ENCODE results near the gene SLC25A34.

Gene SLC25A34

DNA sequence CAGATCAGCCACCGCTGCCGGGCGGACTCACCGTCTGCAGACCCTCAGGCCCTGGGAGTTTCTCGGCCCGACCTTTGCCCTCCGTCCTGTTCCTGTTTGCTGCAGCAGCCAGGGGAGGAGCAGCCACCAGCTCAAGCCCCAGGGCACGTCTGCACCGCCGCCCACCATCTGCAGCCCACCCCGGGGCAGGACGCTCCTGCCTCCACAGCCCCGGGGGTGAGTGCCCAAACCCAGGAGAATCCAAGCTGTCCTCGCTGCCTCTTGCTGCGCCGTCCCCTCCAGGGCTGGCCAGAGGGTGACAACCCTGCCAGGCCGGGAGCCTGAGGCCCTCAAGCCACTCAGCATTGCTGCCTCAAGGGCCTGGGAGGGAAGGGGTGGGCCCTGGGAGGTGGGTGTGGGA, 1.2 kb upstream of the SLC25A34 start:
- DNase-seq, result no peak

DNA sequence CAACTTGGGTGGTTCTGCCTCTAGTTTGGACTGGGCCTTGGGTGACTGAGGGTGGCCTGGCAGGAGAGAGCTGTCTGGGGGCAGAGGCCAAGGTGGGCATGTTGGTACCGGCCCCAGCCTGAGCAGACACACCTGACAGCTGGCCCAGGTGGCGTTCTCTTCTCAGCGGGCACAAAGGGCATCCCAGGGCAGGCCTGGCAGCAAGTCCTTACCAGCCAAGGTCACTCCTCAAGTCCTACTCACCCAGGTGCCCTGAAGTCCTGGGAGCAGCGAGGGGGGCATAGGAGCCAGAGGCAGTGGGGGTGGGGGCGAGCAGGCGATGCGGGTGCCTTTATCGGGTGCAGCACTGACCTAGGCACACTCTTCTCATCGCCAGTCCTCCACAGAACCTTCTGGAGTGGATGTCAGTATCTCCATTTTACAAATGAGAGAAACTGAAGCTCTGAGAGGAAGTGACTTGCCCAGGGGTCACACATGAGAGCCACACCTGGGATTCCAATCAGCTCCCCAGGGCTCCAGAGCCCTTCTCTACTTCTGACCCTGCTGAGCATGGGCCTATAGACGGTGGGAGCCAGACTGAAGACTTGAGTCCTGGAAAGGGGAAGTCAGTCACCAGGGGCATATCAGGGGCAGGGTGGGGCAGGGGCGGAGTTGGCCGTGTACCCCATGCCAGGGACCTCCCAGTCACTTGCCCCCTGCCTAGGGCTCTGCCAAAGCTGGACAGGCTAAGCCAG, 587 bp upstream of the SLC25A34 start:
- DNase-seq, result no peak

DNA sequence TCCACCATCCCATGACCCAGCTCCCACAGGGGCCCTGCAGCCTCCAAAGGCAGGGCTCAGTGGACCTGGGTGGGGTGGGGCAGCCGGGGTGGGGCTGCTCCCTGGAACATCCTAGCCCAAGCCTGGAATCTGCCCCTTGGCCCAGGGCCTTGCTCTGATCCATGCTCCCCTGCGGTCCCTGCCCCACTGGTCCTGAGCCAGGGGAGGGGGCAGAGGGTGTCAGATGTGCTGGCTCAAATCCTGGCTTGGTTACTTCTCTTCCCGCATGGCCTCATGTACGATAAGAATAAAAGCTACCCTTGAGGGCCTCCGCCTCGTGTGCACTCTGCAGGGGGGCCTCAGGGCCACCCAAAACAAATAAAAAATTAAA, 819 bp downstream of the SLC25A34 start:
- DNase-seq, result no peak

DNA sequence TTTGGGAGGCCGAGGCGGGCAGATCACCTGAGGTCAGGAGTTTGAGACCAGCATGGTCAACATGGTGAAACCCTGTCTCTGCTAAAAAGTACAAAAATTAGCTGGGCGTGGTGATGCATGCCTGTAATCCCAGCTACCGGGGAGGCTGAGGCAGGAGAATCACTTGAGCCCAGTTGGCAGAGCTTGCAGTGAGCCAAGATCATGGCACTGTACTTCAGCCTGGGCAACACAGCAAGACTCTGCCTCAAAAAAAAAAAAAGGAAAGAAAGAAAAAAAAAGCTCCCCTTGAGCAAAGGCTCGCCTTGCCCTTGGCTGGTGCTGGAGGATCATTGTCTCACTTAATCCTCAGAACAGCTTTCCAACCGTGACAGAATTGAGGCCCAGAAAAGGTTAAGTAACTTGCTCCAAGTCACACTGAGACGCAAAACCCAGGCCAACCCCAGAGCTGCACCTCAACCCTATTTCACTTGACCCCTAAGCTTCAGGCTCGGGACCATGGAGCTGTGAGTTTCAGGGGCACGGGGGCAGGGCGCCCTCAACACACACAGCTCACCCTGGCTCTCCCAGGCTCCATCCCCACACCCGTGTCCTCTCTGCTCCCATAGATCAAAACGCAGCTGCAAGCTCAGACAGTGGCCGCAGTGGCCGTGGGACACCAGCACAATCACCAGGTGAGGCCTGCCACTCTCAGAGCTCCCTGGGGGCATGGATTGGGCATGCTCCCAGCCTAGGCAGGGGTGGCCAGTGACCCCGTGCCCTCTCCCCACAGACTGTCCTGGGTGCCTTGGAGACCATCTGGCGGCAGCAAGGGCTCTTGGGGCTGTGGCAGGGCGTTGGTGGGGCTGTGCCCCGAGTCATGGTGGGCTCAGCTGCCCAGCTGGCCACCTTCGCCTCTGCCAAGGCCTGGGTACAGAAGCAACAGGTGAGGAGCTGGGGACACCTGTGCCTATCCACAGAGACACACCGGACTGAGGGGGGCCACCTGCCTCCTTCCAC, 1.6 kb downstream of the SLC25A34 start:
- no peak for DNase-seq

DNA sequence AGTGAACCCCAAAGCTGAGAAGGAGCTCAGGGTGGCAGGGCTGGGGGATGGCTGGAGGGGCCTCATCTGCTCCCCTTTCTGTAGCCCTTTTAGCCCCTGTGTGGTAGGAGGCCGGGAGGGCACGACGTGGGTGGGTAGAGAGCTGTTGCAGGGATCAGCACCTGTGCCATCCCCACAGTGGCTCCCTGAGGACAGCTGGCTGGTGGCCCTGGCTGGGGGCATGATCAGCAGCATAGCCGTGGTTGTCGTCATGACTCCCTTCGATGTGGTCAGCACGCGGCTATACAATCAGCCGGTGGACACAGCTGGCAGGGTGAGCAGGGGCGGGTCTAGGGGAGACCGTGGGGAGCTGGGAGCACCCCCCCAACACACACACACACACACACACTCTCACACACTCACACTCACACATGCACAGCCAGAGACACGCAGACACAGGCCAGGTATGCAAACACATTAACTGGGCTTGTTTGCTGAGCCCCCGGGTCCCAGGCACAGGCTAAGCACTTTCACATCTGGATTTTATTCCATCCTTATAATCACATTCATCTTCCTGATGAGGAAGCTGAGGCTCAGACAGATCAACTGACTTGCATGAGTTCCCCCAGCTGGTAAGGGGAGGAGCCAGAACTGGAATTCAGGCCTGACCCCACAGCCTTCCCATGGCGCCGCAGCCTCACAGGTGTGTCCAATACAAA, 2.5 kb downstream of the SLC25A34 start:
- no peak for DNase-seq

DNA sequence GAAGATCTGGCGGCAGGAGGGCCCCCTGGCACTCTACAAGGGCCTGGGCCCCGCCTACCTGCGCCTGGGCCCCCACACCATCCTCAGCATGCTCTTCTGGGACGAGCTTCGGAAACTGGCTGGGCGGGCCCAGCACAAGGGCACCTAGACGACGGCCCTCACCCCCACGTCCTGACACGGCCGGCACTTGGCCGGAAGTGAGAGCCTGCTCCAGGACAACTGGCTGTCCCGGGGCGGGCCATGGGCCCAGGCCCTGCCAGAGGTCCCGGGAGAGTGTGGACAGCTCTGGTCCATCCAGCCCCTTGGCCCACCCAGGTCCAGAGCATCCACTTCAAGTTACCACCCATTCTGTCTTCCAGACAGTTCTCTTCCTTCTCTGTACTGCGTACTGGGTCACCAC, 3.2 kb downstream of the SLC25A34 start:
- DNase-seq, result no peak

DNA sequence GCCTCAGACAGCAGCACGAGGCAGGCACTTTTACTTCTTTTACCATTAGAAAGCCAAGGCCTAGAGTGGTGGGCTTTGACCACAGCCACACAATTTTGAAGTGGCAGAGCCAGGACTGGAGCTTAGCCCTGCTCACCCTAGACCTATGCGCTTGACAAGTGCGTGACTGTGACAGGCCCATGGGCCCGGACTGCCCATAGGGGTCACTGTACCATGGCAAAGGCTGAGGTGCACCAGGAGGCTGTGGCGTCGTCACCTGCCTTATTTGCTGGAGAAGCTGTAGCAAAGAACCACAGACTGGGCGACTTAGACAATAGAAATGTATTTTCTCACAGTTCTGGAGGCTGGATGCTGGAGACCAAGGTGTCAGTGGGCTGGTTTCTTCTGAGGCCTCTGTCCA, 3.7 kb downstream of the SLC25A34 start:
- no peak for DNase-seq

DNA sequence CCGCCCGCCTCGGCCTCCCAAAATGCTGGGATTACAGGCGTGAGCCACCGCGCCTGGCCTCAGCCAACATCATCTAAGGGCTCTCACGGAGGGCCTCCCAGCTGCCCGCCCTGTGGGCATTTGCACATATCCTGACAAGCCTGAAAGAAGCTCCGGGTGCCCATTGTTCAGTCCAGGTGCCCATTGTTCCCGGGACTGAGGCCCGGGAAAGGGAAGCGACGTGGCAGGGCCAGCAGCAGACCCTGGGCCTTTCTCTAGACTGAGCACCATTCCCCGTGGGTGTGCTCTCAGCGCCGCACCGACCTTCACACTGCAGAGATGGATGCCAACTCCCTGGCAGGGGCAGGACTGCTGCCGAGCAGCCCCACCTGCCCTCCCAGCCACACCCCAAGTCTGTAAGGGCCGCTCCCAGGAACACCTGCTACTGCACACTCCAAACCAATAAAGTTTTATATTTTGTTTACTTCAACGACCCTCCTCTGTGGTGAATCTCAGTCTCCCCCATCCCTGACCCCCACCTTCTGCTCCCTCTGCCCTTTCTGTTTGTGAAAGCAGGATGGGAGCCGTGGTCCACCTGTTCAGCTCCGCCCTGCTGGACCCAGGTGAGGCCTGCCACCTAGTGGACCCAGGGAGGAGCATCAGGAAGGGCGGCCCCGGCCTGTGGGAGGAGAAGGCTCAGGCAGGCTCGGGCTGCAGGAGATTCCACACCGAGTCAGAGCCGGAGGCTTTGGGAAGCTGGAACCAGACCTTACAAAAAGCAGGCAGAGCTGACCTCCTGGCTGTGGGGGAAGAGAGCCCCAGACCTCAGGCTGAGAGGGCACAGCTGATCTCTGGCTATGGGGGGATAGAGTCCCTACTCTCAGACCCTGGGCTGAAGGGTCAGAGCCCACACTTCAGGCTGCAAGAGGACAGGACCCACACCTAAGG, 5.1 kb downstream of the SLC25A34 start:
- no peak for DNase-seq

DNA sequence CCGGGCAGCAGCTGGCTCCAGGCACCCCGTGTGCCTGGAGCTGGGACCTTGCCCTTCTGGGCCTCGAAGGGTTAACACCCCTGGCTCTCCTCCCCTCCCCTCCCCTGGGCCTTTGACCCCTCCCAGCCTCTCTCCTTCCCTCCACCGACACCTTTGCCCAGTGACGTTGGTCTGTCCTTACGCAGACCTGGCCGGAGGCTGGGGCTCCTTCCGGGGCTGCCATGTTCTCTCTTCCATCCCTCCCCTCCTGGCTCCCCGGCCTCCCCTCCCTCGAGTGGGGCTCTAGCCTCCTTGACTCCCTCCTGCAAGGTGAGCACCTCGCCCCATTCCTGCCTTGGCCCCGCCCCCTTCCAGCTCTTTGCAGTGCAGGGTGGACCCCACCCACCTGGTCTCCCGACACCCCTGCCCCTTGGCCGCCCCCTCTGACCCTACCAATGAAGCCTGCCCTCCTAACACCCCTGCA, 6.3 kb downstream of the SLC25A34 start, which contains the start of gene TMEM82:
Gene TMEM82 (plus strand): TSS at position 161 of the 463 bp plus-strand sequence. CDS start 61 bp downstream, at position 222.
- DNase-seq, result no peak

DNA sequence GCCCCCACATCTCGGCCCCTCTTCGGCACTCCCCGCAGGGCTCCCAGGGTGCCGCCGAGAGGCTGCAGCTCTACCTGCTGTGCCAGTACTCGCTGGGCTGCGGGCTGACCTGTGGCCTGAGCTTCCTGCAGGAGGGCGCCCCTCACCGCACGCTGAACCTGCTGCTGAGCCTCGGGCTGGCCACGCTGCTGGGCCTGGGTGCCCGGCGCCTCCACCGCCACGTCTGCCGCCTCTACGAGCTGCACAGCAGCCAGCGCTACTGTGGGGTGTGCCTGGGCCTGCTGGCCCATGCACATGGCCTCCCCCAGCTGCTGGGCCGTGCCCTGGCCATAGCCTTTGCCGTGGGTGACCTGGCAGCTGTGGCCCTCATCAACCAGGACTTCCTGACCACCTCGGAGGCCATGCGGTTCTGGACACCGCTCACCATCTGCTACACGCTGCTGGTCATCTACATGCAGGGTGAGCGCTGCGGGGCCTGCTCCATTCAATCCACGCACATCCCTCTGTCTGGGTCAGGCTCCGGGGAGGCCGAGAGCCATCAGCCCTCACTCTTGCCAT, 8.1 kb downstream of the SLC25A34 start:
- DNase-seq, result no peak

DNA sequence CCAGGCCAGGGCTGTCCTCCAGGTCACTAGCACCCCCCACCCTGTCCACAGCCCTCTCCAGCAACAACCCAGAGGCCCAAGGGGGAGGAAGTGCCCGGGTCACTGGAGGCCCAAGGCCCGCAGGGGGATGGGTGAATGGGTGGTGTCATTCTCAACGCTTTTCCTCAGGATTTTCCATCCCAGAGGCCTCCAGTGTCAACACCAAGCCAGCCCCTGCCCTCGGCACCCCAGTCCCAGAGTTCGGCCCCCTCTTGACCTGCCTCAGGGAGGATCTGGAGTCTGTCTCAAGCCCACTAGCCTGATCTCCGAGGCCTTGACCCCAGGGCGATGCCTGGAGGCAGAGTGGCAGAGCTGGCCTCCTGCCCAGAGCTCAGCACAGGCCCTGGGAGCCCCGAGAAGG, 11.3 kb downstream of the SLC25A34 start:
- no peak for DNase-seq

DNA sequence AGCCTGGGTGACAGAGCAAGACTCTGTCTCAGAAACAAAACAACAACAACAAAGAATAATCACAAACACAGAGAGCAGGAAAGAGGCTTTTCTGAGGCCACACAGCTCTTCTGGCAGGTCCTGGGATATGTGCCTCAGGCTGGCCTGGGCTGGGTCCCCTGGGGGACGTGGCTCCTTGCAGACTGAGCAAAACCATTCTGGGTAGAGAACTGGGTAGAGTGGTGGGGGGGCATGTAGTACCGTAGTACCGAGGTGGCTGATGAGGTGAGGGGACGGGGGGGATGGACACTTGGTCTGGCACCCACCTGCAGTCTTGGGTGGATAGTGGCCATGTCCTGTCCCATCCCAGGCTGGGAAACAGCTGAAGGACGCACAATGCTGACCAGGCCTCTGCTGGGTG, 12.2 kb downstream of the SLC25A34 start:
- DNase-seq, result no peak

DNA sequence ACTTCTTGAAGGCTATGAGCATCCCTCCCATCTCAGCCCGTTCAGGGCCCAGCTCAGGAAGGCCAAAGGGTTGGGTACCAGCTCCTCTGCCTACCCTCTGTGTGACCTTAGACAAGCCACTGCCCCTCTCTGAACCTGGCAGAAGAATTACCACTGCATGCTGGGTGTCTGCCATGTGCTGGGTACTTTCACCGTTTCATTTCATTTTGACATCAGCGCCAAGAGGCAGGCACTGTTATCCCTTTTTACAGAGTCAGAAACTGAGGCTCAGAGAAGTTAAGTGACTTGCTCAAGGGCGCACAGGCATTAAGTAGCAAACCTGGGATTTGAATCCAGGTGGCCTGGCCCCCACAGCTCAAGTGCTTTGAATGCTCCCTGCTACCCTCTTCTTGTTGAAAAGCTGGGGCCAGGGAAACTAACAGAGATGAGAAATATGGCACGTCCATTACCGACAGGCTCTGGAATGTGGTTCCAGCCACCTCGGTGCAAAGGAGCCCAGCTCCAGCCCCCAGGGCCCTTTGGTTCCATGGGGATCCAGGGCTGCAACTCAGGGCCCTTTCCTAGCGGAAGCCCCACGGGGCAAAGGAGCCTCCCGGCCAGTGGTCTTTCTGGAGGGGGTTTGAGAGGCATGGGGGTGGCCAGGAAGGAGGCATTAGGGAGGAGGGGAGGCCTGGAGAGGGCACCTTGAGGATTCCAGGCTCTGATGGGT, 12.8 kb downstream of the SLC25A34 start:
- DNase-seq, result no peak

DNA sequence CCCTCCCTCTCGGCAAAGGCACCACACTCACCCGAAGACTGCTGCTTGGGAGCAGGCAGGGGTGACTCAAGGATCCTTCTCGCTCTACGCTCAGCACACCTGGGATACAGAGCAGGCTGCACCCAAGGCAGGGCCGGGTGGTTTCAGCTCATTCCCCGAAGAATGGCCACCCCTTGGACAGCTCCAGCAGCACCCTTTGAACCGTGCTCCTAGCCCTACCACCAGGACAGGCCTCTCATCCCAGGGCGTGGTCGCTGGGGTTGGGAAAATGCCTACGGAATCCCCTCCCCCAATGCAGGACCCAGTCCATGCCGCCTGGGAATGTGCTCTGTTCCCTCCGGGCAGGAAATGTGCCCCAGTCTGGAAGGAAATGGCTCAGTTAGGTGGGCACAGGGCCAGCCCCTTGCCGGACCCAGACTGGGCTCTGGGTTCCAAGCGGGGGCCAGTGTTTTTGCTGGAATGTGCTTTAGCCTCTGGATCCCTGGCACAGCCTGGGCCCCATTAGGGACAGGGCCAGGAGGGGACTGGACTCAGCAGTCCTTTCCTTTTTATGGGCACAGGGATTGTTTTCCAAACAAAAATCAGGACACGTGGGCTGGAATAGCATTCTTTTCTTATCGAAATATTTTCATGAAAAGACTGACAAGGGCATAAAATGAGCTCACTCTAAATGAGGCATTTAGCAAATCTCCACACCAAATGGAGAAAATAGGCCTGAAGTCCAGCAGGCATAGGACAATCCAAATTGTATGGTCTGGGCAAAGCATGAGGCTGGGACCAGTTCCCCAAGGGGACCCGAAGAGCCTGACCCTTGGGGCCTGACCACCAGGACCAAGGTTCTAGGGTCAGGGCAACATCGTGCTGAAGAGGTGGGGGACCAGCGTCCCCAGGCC, 13.6 kb downstream of the SLC25A34 start:
- DNase-seq, result no peak

DNA sequence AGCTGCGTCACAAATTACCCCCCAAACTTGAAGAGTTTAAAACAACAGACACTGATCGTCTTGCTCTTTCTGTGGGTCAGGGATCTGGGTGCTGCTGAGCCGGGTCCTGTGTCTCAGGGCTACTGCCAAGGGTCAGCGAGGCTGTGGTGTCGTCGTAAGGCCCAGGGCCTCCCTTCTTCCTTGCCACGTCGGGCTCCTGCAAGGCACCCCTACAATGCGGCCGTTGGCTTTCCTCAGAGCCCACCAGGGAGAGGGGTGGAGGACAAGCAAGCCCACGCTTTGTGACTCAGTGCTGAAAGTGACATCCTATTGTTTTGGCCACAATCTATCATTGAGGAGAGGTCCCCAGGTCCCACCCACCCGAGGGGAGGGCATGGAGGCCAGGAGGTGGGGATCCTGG, 14.9 kb downstream of the SLC25A34 start:
- no peak for DNase-seq

DNA sequence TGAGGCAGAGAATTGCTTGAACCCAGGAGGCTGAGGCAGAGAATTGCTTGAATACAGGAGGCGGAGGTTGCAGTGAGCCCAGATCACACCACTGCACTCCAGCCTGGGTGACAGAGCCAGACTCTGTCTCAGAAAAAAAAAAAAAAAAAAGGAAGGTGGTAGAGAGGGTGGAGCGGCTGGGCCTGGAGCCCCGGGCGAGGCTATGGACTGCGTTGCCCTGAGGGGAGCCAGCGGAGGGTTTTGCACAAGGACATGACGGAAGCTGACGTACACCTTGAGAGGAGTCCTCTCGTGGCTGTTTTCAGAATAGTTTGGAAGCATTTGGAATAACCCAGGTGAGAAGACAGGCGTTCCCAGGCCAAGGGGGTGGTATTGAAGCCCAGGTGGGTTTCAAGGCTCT, 15.7 kb downstream of the SLC25A34 start:
- no peak for DNase-seq

DNA sequence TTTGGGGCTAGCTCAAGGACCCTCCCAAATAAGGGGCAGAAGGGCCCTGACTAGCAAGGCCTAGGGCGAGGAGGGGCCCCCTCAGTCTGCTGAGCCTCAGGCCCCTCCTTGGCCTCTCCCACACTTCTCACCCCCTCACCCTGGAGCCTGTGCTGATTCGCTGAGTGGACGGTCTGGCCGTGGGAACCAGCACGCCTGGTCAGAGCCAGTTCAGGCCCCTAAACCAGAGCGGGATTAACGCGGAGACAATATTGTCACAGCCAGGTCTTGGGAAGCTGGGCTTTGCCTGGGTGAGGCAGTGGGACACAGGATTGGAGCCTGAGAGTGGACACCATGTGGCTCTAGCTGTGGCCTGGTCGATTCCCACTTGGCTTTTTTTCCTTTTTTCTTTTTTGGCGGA, 17.7 kb downstream of the SLC25A34 start:
- DNase-seq, result no peak

DNA sequence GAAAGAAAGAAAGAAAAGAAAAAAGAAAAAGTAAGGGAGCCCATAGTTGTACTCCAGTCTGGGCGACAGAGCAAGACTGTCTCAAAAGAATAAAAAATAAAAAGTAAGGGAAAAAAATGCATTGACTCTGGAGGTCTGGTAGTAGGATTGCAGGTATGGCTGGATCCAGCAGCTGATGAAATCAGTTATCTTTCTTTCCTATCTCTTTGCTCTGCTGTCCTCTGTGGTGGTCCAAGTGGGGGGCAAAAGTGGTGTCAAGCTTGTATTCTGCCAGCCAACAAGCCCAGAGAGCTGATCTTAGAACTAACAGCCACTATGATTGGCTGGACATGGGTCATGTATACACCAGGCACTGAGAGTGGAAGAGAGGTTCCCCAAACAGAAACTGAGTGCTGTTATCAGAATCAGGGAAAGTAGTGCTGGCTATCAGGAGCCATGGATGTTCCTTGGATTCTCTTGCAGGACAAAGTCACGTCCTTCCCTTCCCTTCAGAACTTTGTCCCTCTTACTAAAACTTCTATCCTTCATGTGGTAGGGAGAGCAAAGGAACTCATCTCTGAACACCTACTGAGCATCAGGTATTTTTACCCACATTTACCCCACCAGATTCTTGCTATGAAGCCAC, 19.1 kb downstream of the SLC25A34 start:
- no peak for DNase-seq

DNA sequence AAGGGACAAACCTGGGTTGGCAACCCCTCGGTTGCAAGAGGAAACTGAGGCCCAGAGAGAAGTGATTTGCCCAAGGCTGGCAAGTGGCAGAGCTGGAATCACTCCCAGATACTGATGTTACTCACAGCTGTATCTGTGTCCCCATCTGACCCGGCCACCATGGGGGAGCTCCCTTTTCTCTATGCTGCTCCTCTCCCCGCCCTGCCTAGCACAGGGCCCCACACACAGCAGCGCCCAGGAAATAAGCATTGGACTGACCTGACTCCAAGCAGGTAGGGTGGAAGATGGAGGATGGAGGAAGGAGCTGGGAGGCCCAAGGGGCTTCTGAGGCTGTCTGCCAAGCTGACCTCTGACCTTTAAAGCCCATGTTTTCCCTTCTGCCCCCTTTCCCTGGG, 19.6 kb downstream of the SLC25A34 start:
- no peak for DNase-seq
